WTC11 (cell line): ENCODE data around the gene NFKBIE. TPM values are rescaled to one million over a fixed set of nuclear protein-coding genes. Genes with fewer than 3 reads are reported as not detected.

Source experiments
- ATAC-seq: fragments of 200-7000 bp; cut with Tn5 transposase; 2 replicates; pipeline ENCODE4 v1.10.0; 2021; ENCODE audit warnings: mild to moderate bottlenecking, moderate library complexity
- CTCF ChIA-PET: fragments of 300-600 bp; sonication (Branson Sonifier 250); formaldehyde crosslinking; loops from one replicate; lab custom pipeline; 2021; ENCODE audit warnings: antibody characterized with exemption; lab: Charles Lee
- POLR2A ChIA-PET: fragments of 350-600 bp; sonication (Branson Sonifier 250); formaldehyde crosslinking; loops from one replicate; lab custom pipeline; 2021; ENCODE audit warnings: antibody characterized with exemption; lab: Charles Lee
- DNase-seq: peaks from one replicate; pipeline ENCODE4 v3.0.0; 2021; ENCODE audit warnings: low spot score
- H3K27ac Mint-ChIP-seq: 2 replicates; pipeline ENCODE4 v1.8.0; 2021; ENCODE audit warnings: mixed read lengths
- H3K27me3 Mint-ChIP-seq: 2 replicates; pipeline ENCODE4 v1.8.0; 2021; ENCODE audit warnings: low read depth, mild to moderate bottlenecking, moderate library complexity, mixed read lengths
- H3K36me3 Mint-ChIP-seq: 2 replicates; pipeline ENCODE4 v1.8.0; 2021; ENCODE audit warnings: mixed read lengths
- H3K4me1 Mint-ChIP-seq: 2 replicates; pipeline ENCODE4 v1.8.0; 2022; ENCODE audit warnings: mixed read lengths
- H3K4me3 Mint-ChIP-seq: 2 replicates; pipeline ENCODE4 v1.8.0; 2021; ENCODE audit warnings: mild to moderate bottlenecking, moderate library complexity, mixed read lengths
- H3K9me3 Mint-ChIP-seq: 2 replicates; pipeline ENCODE4 v1.8.0; 2021; ENCODE audit warnings: mixed read lengths
- EMX1 ChIP-seq: fragments of 250-450 bp; sonication (Bioruptor Pico); IDR thresholded peaks from 2 replicates; pipeline ENCODE4 v1.8.0; 2021; ENCODE audit warnings: mild to moderate bottlenecking
- ETV6 ChIP-seq: sonication (generic); formaldehyde crosslinking; IDR thresholded peaks from 2 replicates; pipeline ENCODE4 v1.8.1; 2022; ENCODE audit warnings: mild to moderate bottlenecking, missing genetic modification reagents
- FOXK1 ChIP-seq: sonication (generic); formaldehyde crosslinking; IDR thresholded peaks from 2 replicates; pipeline ENCODE4 v1.8.0; 2022; ENCODE audit warnings: mild to moderate bottlenecking, moderate library complexity, missing genetic modification reagents
- FOXP4 ChIP-seq: sonication (generic); formaldehyde crosslinking; IDR thresholded peaks from 2 replicates; pipeline ENCODE4 v1.8.0; 2022; ENCODE audit warnings: mild to moderate bottlenecking, missing genetic modification reagents
- MYBL2 ChIP-seq: sonication (generic); formaldehyde crosslinking; IDR thresholded peaks from 2 replicates; pipeline ENCODE4 v1.8.1; 2023; ENCODE audit warnings: mild to moderate bottlenecking, moderate library complexity, missing genetic modification reagents
- SP1 ChIP-seq: sonication (generic); formaldehyde crosslinking; conservative IDR thresholded peaks from 2 replicates; pipeline ENCODE4 v1.8.1; 2022; ENCODE audit warnings: missing genetic modification reagents
- STAT6 ChIP-seq: sonication (generic); formaldehyde crosslinking; conservative IDR thresholded peaks from 2 replicates; pipeline ENCODE4 v1.8.1; 2023; ENCODE audit warnings: mild to moderate bottlenecking, low read depth, missing genetic modification reagents, moderate library complexity
- ZNF121 ChIP-seq: sonication (generic); formaldehyde crosslinking; IDR thresholded peaks from 2 replicates; pipeline ENCODE4 v1.8.0; 2023; ENCODE audit warnings: missing genetic modification reagents
- ZNF232 ChIP-seq: sonication (generic); formaldehyde crosslinking; IDR thresholded peaks from 2 replicates; pipeline ENCODE4 v1.8.0; 2022; ENCODE audit warnings: mild to moderate bottlenecking, missing genetic modification reagents
- ZNF263 ChIP-seq: sonication (generic); formaldehyde crosslinking; IDR thresholded peaks from 2 replicates; pipeline ENCODE4 v1.8.1; 2022; ENCODE audit warnings: low read depth, mild to moderate bottlenecking, moderate library complexity, missing genetic modification reagents
- ZNF416 ChIP-seq: fragments of 250-450 bp; sonication (Bioruptor Pico); IDR thresholded peaks from 2 replicates; pipeline ENCODE4 v1.9.0; 2021; ENCODE audit warnings: mild to moderate bottlenecking, inconsistent platforms
- ZNF423 ChIP-seq: fragments of 250-450 bp; sonication (Bioruptor Pico); IDR thresholded peaks from 2 replicates; pipeline ENCODE4 v2.1.2; 2022; ENCODE audit warnings: mild to moderate bottlenecking, moderate library complexity
- ZNF671 ChIP-seq: fragments of 250-450 bp; sonication (Bioruptor Pico); IDR thresholded peaks from 2 replicates; pipeline ENCODE4 v1.8.0; 2021; ENCODE audit warnings: mild to moderate bottlenecking
- total RNA-seq: library from RNA; stranded (reverse); gene quantifications from 3 replicates; pipeline ENCODE4 v1.2.3, GENCODE V29; 2021
- TF ChIP-seq, protein P1 (sequence below): sonication (generic); formaldehyde crosslinking; IDR thresholded peaks from 2 replicates; pipeline ENCODE4 v1.8.0; 2023; ENCODE audit warnings: missing genetic modification reagents, mild to moderate bottlenecking, borderline replicate concordance
- TF ChIP-seq, protein P2 (sequence below): sonication (generic); formaldehyde crosslinking; IDR thresholded peaks from 2 replicates; pipeline ENCODE4 v1.8.0; 2022; ENCODE audit warnings: mild to moderate bottlenecking, missing genetic modification reagents
- TF ChIP-seq, protein P3 (sequence below): sonication (generic); formaldehyde crosslinking; IDR thresholded peaks from 2 replicates; pipeline ENCODE4 v1.8.0; 2022; ENCODE audit warnings: missing genetic modification reagents
- TF ChIP-seq, protein P4 (sequence below): sonication (generic); formaldehyde crosslinking; IDR thresholded peaks from 2 replicates; pipeline ENCODE4 v1.8.1; 2023; ENCODE audit warnings: mild to moderate bottlenecking, missing genetic modification reagents
- TF ChIP-seq, protein P5 (sequence below): sonication (generic); formaldehyde crosslinking; IDR thresholded peaks from 2 replicates; pipeline ENCODE4 v1.8.1; 2022; ENCODE audit warnings: mild to moderate bottlenecking, moderate library complexity, missing genetic modification reagents

Gene NFKBIE
- total RNA-seq, 1 experiment from 2014 or later, result 10.3 TPM

GRCh38 chr6:44246663-44247337 lies 18.6 kb downstream of the NFKBIE start, which contains the start of gene HSP90AB1 (continued):
- TF ChIP-seq, protein P1, sequence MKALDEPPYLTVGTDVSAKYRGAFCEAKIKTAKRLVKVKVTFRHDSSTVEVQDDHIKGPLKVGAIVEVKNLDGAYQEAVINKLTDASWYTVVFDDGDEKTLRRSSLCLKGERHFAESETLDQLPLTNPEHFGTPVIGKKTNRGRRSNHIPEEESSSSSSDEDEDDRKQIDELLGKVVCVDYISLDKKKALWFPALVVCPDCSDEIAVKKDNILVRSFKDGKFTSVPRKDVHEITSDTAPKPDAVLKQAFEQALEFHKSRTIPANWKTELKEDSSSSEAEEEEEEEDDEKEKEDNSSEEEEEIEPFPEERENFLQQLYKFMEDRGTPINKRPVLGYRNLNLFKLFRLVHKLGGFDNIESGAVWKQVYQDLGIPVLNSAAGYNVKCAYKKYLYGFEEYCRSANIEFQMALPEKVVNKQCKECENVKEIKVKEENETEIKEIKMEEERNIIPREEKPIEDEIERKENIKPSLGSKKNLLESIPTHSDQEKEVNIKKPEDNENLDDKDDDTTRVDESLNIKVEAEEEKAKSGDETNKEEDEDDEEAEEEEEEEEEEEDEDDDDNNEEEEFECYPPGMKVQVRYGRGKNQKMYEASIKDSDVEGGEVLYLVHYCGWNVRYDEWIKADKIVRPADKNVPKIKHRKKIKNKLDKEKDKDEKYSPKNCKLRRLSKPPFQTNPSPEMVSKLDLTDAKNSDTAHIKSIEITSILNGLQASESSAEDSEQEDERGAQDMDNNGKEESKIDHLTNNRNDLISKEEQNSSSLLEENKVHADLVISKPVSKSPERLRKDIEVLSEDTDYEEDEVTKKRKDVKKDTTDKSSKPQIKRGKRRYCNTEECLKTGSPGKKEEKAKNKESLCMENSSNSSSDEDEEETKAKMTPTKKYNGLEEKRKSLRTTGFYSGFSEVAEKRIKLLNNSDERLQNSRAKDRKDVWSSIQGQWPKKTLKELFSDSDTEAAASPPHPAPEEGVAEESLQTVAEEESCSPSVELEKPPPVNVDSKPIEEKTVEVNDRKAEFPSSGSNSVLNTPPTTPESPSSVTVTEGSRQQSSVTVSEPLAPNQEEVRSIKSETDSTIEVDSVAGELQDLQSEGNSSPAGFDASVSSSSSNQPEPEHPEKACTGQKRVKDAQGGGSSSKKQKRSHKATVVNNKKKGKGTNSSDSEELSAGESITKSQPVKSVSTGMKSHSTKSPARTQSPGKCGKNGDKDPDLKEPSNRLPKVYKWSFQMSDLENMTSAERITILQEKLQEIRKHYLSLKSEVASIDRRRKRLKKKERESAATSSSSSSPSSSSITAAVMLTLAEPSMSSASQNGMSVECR (CRISPR knock-in tag), result peak; percentile 73

GRCh38 chr6:44245912-44246662 lies 19.3 kb downstream of the NFKBIE start:
- ChIA-PET POLR2A (interaction anchor here (0.6 to 4.9 kb wide), 23 partner anchors 8 to 1316 kb away, joined by 3 to 83 read pairs (median 5); partner anchors contain the start of genes CNPY3, MRPL14, MYMX and SLC29A1), CTCF (interaction anchor here (0.6 to 7.2 kb wide), 27 partner anchors 9 to 386 kb away, joined by 3 to 80 read pairs (median 3); partner anchors contain the start of genes AARS2, SLC29A1 and SLC35B2)
- ATAC-seq (peak; percentile 85), DNase-seq (peak; percentile 98)
- Mint-ChIP-seq H3K4me3 (peak overlapping the region; percentile 99), H3K4me1 (peaks cover 34% of the 10 kb centered on the region), H3K27ac (peak overlapping the region; percentile 99), H3K27me3 (peaks cover 16% of the 10 kb centered on the region), H3K36me3 (peaks cover 41% of the 10 kb centered on the region), H3K9me3 (no peaks in the 10 kb centered on the region)
- TF ChIP-seq ZNF121, result peak; percentile 31; the same call in 1 of the 2 replicates
- TF ChIP-seq FOXK1 (CRISPR knock-in tag), result peak; percentile 84; the same call in 1 of the 2 replicates
- TF ChIP-seq ETV6 (CRISPR knock-in tag), result peak; percentile 63; the same call in 1 of the 2 replicates
- TF ChIP-seq ZNF416 (CRISPR knock-in tag), result no peak
- peak; percentile 90 for TF ChIP-seq SP1 (CRISPR knock-in tag)
- TF ChIP-seq MYBL2 (CRISPR knock-in tag), result peak; percentile 77
- no peak for TF ChIP-seq STAT6 (CRISPR knock-in tag)
- TF ChIP-seq ZNF423, result peak; percentile 67
- TF ChIP-seq FOXP4 (CRISPR knock-in tag), result peak; percentile 73; the same call in 1 of the 2 replicates
- no peak for TF ChIP-seq ZNF671 (CRISPR knock-in tag)
- no peak for TF ChIP-seq ZNF263 (CRISPR knock-in tag)
- TF ChIP-seq, protein P2, sequence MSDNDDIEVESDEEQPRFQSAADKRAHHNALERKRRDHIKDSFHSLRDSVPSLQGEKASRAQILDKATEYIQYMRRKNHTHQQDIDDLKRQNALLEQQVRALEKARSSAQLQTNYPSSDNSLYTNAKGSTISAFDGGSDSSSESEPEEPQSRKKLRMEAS (CRISPR knock-in tag), result peak; percentile 75
- TF ChIP-seq, protein P3, sequence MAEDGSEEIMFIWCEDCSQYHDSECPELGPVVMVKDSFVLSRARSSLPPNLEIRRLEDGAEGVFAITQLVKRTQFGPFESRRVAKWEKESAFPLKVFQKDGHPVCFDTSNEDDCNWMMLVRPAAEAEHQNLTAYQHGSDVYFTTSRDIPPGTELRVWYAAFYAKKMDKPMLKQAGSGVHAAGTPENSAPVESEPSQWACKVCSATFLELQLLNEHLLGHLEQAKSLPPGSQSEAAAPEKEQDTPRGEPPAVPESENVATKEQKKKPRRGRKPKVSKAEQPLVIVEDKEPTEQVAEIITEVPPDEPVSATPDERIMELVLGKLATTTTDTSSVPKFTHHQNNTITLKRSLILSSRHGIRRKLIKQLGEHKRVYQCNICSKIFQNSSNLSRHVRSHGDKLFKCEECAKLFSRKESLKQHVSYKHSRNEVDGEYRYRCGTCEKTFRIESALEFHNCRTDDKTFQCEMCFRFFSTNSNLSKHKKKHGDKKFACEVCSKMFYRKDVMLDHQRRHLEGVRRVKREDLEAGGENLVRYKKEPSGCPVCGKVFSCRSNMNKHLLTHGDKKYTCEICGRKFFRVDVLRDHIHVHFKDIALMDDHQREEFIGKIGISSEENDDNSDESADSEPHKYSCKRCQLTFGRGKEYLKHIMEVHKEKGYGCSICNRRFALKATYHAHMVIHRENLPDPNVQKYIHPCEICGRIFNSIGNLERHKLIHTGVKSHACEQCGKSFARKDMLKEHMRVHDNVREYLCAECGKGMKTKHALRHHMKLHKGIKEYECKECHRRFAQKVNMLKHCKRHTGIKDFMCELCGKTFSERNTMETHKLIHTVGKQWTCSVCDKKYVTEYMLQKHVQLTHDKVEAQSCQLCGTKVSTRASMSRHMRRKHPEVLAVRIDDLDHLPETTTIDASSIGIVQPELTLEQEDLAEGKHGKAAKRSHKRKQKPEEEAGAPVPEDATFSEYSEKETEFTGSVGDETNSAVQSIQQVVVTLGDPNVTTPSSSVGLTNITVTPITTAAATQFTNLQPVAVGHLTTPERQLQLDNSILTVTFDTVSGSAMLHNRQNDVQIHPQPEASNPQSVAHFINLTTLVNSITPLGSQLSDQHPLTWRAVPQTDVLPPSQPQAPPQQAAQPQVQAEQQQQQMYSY, result no peak
- TF ChIP-seq, protein P4, sequence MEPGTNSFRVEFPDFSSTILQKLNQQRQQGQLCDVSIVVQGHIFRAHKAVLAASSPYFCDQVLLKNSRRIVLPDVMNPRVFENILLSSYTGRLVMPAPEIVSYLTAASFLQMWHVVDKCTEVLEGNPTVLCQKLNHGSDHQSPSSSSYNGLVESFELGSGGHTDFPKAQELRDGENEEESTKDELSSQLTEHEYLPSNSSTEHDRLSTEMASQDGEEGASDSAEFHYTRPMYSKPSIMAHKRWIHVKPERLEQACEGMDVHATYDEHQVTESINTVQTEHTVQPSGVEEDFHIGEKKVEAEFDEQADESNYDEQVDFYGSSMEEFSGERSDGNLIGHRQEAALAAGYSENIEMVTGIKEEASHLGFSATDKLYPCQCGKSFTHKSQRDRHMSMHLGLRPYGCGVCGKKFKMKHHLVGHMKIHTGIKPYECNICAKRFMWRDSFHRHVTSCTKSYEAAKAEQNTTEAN (CRISPR knock-in tag), result peak; percentile 75
- TF ChIP-seq, protein P5, sequence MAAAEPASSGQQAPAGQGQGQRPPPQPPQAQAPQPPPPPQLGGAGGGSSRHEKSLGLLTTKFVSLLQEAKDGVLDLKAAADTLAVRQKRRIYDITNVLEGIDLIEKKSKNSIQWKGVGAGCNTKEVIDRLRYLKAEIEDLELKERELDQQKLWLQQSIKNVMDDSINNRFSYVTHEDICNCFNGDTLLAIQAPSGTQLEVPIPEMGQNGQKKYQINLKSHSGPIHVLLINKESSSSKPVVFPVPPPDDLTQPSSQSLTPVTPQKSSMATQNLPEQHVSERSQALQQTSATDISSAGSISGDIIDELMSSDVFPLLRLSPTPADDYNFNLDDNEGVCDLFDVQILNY (CRISPR knock-in tag), result peak; percentile 57; the same call in 1 of the 2 replicates
- TF ChIP-seq EMX1 (CRISPR knock-in tag), result no peak
- TF ChIP-seq ZNF232 (CRISPR knock-in tag), result 0 out of 2 replicates have a peak, but pooled peaks have one; percentile 2
